GM19238 (cell line): Measurements from ENCODE around the gene SGK1.
"Not testable (repeated sequence)": the region's sequence is repeated elsewhere in the genome, so short reads cannot be mapped to it uniquely, and the experiment has no call there.

Experiments
- DNase-seq: peaks from one replicate; pipeline ENCODE4 v3.0.0; 2011; ENCODE audit warnings: low spot score; ENCODE audit not compliant: insufficient read length

The SGK1 gene

DNA sequence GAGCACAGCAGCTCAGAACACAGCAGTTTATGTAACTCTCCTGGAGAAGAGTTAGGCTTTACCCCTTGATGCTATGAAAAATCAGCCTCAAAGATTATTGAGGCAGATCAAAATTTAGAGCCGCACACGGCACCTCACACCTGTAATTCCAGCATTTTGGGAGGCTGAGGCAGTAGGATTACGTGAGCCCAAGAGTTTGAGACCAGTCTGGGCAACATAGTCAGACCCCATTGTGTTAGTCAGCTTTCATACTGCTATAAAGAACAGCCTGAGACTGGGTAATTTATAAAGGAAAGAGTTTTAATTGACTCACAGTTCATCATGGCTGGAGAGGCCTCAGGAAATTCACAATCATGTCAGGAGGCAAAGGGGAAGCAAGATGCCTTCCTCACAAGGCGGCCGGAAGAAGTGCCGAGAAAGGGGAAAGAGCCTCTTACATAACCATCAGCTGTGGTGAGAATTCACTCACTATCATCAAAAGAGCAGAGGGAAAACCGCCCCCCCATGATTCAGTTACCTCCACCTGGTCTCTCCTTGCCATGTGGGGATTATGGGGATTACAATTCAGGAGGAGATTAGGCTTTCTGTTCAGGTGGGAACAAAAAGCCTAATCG, 87.7 kb downstream of the SGK1 start:
- no peak for DNase-seq

DNA sequence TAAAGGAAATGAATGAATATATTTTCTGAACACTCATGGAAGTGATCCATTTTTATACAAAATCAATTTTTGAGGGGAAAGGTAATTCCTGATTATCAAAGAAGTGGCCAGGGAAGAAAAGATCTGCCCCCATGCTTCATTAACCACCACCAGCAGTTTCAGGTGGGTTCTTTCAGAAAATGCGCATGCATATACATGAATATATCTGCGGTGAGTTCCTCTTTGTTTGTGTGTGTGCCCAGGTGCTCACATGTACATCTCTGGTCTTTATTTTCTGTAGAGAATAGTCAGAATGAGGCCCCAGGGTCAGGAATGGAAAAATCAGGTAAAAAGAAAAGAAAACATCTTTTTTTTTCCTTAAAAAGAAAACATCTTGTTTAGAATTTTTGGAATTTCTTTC, 88.4 kb downstream of the SGK1 start:
- no peak for DNase-seq

DNA sequence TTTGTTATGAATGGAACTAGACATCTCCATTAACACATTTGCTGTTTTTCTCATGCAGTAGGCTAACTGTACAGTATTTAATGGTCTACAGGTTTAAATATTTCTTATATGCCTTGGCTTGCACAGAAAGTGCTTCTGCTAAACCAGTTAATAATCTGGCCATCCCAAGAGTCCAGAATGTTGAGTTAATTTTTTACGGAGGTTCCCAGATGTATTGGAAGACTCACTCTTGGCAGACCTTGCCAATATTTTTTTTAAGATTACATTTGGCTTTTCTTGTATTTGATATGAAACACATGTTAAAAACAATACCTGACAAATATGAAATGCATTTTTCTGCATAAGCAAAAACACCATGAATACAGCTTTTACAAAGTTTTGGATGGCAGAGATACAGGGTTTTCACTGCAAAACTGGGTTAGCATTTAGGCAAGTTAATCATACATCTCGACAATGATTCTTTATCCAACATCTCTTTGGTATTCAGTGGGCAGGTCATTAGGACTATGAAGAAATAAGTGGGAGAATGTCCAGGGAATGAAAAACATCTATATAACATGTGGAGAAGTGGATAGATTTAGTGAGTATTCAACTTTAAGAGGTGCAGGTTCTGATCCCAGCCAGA, 94.0 kb downstream of the SGK1 start:
- no peak for DNase-seq

DNA sequence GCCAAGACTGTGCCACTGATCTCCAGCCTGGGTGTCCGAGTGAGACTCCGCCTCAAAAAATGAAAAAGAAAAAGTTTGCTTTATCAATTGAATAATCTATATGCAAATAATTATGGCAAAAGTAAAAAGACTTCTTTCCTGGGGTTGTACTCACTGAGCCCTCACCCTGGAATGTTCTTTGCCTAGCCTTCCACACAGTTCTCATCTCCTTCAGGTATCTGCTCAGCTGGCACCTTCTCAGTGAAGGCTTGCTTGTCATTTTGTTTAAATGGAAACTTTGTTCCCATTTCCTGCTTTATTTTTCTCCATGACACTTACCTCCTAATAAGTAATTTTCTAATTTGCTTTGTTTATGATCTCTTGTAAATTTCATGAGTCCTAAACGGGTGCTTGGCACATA, 96.7 kb downstream of the SGK1 start:
- no peak for DNase-seq

DNA sequence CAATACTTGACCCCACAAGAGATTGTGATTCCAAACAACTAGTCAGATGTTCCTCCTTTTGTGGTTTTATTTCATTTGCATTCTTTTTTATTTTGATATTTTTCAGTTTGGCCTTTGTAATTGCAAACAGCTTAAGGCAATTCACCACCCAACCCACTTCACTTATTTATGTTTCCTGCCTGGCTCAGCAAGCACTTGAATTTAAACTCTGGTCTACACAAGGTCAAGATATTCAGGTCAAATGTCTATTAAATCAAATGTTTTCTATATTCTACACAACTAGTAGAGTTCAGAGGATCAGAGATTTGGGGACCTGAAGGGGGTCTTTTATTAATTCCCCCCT, 100.1 kb downstream of the SGK1 start:
- no peak for DNase-seq

DNA sequence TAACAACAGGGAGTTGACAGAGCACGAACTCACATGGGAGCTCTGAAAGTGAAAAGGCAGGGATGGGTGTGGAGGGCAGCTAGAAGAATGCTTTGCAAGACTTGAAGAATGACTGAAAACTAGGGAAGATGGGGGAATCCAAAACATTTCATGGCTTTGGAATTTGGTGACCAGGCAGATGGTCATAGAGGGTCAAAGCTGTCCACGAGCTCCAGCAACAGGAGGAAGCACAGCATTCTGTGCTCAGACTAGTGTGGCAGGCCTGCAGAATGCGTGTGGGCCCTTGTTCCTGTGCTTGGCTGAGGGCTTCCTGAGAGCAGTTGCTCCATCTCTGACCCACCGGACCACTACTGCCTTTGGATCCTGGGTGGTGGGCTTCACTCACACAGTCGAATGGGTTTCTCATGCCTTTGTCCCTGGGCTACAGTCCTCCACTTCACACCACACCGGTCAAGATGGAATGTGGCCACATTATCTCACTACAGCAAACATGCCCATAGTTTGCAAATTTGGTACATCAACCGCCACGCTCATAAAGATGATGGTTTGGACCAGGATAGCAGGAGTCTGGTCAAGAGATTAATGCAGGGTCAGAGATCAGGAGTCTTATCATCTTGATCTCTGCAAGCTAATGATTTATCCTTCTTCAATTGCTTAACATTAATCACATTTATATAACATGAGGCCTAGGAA, 100.7 kb downstream of the SGK1 start:
- no peak for DNase-seq

DNA sequence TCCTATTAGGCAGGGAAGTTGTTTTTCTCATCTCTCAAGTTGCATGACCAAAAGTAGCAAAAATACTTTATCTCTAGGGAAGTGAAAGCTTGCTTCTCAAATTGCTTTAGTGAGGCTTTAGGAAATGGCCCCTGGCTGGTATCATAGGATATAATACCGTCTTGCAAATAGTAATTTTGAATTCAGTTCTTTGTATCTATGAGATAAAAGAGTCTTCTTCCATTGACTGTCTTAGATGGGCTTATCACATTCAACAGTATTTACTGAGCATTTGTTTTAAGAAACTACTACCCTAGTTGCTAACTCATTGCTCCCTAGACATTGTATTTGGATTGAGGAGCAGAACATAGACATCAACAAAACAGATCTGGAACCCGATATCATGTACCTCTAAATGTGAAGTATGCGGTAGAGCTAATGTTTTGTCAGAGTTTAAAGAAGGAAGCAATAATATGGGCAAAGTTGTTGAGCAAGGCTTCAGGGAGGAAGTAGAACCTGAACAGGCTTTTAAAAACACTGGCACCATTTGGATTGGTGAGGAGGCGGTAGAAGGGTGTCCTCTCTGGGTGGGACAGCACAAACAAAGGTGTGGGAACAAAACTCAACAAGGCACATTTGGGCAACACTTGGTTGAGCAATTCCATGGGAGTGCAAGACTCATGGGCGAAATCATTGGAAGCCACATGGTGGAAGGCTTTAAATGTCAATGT, 101.5 kb downstream of the SGK1 start:
- no peak for DNase-seq

DNA sequence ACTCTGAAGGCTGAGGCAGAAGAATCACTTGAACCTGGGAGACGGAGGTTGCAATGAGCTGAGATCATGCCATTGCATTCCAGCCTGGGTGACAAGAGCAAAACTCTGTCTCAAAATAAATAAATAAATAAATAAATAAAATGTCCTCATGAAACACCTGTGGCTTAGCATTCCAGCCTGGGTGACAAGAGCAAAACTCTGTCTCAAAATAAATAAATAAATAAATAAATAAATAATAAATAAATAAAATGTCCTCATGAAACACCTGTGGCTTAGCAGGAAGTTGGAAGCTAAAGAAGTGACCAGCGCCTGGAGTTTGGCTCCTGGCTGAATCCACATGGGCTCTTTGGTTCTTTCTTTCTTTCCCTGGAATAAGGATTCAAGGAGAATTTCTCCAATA, 104.5 kb downstream of the SGK1 start:
- not testable (repeated sequence) for DNase-seq

DNA sequence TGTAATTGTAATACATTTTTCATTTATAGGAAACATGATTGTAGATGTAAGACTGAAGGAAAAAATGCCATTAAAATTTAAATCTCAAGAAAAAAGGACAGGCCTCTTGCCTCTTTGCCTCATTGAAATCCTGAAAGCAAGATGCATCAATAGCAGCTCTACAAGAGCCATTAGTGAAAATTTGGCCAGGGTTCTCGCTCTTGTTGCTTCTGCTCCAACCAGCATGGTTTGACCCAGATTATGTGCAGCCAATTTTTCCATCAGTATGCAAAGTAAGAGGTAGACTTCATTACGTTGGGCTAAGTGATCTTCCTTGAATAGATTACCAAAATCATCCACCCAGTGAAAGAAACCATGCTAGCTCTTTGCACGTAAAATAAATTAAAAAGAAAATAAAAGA, 106.6 kb downstream of the SGK1 start:
- no peak for DNase-seq

DNA sequence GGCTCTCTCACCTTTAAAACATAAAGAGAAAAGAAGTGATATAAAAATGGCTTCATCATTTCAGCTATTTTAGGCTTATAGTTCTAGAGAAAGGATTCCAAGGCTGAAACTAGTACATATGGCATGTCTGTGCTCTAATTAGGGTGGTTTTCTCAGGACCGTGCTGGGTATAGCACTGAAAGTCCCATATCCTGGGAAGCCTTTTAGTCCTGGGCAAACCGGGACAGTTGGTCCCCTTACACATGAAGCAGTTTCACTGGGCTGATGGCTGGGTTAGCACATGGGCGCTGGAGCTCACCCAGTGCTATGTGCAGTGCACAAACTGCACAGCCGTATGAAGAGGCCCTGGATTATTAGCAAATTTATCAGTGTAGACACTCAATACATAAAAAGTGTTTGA, 110.5 kb downstream of the SGK1 start:
- no peak for DNase-seq

DNA sequence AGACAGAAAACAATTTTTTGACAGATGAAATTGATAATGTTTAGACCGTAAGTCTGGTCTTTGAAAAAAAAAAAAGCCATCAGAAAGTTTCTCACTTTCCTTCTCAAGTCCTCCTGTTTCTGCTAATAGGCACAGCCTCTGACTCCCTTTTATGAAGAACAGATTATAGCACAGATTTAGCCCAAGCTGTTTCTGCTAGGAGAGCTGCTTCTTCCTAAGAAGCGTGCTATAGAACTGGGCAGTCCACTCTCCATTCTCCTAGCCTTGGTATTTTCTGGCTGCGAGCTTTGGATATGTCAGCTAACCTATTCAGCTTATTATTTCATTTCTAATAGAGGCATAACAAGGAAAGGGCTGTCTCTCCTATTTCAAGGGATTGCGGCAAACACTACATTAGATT, 112.5 kb downstream of the SGK1 start:
- DNase-seq, result no peak

DNA sequence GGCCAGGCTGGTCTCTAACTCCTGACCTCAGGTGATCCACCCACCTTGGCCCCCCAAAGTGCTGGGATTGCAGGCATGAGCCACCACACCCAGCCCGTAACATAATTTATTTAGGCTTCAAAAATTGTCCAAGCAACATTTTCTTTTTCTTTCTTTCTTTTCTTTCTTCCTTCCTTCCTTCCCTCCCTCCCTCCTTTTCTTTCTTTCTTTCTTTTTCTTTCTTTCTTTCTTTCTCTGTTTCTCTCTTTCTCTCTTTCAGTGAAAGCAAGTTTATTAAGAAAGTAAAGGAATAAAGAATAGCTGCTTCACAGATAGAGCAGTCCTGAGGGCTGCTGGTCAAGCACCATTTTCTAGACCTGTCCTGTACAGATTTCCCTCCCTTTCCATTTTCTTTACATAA, 113.2 kb downstream of the SGK1 start:
- DNase-seq, result not testable (repeated sequence)

DNA sequence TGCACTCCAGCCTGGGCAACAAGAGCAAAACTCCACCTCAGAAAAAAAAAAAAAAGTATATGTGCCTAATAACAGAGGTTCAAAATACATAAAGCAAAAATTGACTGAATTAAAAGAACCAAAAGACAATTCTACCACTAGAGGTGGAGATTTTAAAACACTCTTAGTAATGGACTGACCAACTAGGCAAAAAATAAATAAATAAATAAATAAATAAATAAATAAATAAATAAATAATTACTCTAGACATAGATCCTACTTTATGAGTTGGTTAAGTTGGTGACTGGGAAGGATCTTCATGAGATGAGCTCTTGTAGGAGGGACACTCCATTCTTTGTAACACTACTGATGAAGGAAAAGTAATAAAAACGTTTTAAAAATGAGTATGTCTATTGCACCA, 113.9 kb downstream of the SGK1 start:
- DNase-seq, result no peak

DNA sequence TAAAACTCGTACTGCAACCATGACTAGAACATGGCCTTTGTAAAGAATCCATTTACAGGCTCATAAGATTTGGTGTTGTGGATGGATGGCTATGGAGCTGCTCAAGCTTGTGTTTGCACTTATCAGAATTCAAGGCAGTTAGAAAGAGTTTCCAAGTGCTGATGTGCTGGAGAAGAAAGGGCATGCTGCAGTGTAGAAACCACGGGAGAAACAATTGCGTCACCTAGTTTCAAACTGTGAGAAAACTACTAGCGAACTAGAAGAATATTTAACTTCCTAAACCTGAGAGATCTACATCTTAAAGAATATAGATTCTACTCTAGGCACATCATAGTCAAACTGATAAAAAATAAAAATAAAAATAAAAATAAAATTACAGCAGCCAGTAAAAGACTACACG, 116.2 kb downstream of the SGK1 start:
- DNase-seq, result no peak

DNA sequence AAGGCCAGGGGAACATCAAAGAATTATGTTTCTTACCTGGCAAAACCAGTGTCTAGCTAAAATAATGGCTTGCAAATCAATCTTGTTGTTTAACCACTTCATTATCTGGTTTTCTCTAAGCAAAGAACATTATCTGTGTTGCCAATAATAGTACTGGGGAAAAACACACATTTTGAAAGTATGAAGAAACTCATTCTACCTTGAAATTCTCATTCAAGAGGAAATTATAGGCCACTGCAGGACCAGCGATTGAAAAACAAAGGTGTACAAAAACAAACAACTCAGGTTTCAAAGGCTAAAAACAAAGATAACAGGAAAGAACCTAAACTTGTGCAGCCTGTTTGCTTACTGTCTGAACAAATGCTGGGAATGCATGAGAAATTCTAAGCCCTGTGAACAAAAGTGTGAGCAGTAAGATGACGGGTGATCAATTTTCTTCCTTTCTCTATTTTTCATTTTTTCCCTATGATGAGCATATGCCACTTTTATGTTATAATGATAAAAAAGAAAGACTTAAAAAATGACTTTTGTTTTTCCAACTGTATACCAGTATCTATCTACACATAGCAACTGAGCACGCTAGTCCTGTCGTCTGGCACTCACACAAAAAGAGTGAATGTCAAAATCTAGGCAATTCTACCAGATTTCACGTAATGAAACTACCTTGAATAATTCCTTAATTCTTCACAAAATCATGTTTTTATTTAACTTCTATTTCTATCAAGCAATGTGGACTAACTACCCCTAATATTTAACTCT, 117.9 kb downstream of the SGK1 start:
- DNase-seq, result no peak

DNA sequence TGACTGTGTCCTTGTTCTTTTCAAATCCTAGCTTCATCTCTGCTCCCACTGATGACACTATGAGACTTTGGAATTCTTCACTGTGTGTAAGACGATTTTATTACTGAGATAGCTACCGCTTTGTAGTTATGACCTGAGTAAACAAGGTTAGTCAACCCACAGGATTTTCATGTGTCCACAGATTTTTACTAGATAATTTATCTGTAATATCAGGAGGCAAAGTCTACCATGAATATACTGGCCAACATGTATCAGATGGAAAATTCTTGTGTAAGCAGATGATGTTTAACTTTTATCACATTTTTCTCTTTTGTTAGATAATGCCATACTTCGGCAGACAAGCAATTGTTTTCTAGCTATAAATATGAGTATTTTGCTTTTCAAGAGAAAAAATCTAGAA, 119.8 kb downstream of the SGK1 start:
- no peak for DNase-seq

DNA sequence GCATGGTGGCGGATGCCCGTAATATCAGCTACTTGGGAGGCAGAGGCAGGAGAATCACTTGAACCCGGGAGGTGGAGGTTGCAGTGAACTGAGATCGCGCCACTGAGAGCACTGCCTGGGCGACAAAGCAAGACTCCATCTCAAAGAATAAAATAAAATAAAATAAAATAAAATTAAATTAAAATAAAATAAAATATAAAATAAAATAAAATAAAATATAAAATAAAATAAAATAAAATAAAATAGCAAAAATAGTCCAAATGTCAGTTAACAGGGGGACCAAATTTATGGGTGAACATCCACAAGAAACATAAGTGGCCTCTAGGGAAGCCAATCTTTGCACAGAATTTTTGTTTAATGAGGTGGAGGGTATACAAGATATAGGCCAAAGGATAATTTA, 120.2 kb downstream of the SGK1 start:
- not testable (repeated sequence) for DNase-seq

DNA sequence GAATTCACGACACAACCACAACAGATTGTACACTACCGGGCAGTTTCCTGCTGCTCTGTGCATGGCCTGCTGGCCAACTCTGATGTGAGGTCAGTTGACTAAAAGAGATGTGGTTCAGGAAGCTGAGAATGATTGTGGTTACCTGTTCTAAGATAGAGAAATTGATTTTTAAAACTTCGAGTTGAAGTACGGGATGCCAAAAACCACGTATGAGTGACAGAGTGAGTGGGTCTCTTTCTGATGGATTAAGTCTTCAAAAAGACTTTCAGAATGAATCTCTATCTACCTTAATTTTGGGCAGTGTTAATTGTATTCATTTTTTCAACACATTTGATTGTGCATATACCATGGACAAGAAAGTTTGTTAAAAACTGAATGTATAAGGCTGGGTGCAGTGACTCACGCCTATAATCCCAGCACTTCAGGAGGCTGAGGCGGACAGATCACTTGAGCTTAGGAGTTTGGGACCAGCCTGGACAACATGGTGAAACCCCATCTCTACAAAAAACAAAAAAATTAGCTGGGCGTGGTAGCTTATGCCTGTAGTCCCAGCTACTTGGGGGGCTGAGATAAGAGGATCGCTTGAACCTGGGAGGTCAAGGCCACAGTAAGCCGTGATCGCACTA, 121.2 kb downstream of the SGK1 start:
- DNase-seq, result no peak

DNA sequence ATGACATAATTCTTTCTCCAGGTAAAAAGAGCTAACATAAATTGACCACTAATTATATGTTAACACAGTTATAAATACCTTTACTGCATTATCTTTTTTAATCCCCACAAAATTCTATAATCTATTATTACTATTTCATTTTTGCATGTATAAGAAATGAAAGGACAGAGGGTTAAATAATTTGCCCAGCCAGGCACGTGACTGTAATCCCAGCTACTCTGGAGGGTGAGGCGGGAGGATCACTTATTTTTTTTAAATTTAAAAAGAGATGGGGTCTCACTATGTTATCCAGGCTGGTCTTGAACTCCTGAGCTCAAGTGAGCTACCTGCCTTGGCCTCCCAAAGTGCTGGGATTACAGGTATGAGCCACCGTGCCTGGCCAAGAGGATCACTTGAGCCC, 121.9 kb downstream of the SGK1 start:
- no peak for DNase-seq

DNA sequence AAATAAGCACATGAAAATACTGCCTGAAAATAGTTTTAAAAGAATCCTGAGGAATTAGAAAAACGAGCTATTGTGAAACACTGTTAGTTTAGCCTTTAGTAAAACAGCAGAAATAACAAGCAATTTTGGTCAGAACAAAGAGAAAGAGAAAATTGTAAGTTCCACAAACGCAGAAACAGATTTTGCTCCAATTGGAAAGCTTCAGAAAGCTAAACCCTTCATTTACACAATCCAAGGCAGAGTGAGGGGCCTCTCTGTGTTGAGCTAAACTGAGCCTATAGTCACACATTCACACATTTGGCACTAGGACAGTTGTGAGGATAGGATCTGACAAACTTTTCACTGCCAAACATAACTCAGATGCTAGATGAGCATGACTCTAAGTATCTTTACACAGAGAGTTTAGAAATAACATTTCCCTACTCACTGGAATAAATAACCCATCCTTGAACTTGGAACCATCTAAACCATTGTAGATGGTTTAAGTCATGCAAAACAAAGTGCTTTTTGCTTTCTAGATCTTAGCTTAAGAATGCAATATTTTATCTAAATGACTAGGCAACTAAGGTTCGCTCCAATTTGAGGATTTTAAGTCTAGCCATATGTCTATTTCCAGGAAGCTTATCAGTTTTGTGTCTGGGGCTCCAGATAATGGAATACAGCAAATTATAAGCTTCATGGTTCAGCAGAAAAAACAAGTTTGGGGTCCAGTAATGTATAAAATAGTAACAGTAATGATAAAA, 122.6 kb downstream of the SGK1 start:
- DNase-seq, result no peak
